WTC11 (cell line): ENCODE data around the gene RFLNA.

Experiments used
- CTCF ChIP-seq: fragments of 200-600 bp; IDR thresholded peaks from 2 replicates; pipeline ENCODE4 v1.8.0; 2022; ENCODE audit warnings: antibody characterized with exemption
- E2F4 ChIP-seq: sonication (generic); formaldehyde crosslinking; IDR thresholded peaks from 2 replicates; pipeline ENCODE4 v1.8.1; 2022; ENCODE audit warnings: low read depth, mild to moderate bottlenecking, moderate library complexity, missing genetic modification reagents, borderline replicate concordance
- FOXJ3 ChIP-seq: sonication (generic); formaldehyde crosslinking; IDR thresholded peaks from 2 replicates; pipeline ENCODE4 v1.9.0; 2021; ENCODE audit warnings: missing genetic modification reagents, mild to moderate bottlenecking, borderline replicate concordance
- IRF1 ChIP-seq: sonication (generic); formaldehyde crosslinking; IDR thresholded peaks from 2 replicates; pipeline ENCODE4 v1.8.0; 2023; ENCODE audit warnings: missing genetic modification reagents
- TF ChIP-seq, protein P1 (sequence below): sonication (generic); formaldehyde crosslinking; IDR thresholded peaks from 2 replicates; pipeline ENCODE4 v1.8.0; 2023; ENCODE audit warnings: mild to moderate bottlenecking, missing genetic modification reagents

DNA sequence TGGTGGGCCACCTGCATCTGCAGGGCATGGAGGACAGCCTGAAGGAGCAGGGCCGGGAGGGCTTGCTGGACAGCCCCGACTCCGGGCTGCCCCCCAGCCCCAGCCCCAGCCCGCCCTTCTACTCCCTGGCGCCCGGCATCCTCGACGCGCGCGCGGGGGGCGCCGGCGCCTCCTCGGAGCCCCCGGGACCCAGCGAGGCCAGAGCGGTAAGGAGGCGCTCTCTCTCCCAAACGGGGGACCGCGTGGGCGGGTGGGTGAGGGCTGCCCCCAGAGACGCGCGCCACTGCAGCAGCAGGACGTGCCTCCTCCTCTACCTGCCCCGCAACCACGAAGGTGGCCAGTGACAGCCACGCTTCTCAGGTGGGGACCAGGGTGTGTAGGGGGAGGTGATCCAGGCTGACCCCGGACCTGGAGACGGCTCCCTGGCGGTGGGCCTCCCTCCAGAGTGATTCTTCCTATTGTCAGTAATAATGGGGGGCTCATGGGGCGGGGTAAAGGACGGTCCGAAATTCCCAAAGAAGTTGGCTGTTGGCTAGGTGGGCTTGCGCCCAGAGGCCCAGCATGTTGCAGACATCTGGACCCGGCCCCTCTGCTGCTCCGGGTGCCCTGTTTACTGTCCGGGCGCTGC, 652 bp downstream of the RFLNA start:
- no peak for TF ChIP-seq IRF1 (CRISPR knock-in tag)
- no peak for TF ChIP-seq E2F4 (CRISPR knock-in tag)
- TF ChIP-seq, protein P1, sequence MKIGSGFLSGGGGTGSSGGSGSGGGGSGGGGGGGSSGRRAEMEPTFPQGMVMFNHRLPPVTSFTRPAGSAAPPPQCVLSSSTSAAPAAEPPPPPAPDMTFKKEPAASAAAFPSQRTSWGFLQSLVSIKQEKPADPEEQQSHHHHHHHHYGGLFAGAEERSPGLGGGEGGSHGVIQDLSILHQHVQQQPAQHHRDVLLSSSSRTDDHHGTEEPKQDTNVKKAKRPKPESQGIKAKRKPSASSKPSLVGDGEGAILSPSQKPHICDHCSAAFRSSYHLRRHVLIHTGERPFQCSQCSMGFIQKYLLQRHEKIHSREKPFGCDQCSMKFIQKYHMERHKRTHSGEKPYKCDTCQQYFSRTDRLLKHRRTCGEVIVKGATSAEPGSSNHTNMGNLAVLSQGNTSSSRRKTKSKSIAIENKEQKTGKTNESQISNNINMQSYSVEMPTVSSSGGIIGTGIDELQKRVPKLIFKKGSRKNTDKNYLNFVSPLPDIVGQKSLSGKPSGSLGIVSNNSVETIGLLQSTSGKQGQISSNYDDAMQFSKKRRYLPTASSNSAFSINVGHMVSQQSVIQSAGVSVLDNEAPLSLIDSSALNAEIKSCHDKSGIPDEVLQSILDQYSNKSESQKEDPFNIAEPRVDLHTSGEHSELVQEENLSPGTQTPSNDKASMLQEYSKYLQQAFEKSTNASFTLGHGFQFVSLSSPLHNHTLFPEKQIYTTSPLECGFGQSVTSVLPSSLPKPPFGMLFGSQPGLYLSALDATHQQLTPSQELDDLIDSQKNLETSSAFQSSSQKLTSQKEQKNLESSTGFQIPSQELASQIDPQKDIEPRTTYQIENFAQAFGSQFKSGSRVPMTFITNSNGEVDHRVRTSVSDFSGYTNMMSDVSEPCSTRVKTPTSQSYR = no peak
- no peak for TF ChIP-seq CTCF
- TF ChIP-seq FOXJ3 (CRISPR knock-in tag) = no peak
